CD4-positive, alpha-beta memory T cell (primary cell): Measurements from ENCODE around the gene JCAD. TPM values are rescaled to one million over a fixed set of nuclear protein-coding genes. Genes with fewer than 3 reads are reported as not detected.

Experiments
- CTCF ChIA-PET: fragments of 350-600 bp; sonication (Branson Sonifier 250); formaldehyde crosslinking; loops from one replicate; lab custom pipeline; 2021; ENCODE audit warnings: inconsistent platforms; ENCODE audit not compliant: partially characterized antibody; lab: Charles Lee
- POLR2A ChIA-PET: fragments of 350-600 bp; sonication (Branson Sonifier 250); formaldehyde crosslinking; loops from one replicate; lab custom pipeline; 2021; ENCODE audit not compliant: partially characterized antibody; lab: Charles Lee
- DNase-seq, 5 donors: peaks; one replicate each; pipeline versions ENCODE4 v3.0.0 to v3.0.0-alpha.2; 2020 to 2022; ENCODE audit warnings: mixed read lengths in 1 of 5
- H3K27ac ChIP-seq: one replicate; pipeline ENCODE4 v1.7.0; 2013; ENCODE audit warnings: low read depth, low read length
- H3K27me3 ChIP-seq: 2 replicates; pipeline ENCODE4 v1.7.0; 2013; ENCODE audit warnings: mild to moderate bottlenecking, low read length, moderate library complexity; ENCODE audit not compliant: insufficient read depth
- H3K36me3 ChIP-seq: 2 replicates; pipeline ENCODE4 v1.7.0; 2013; ENCODE audit warnings: mild to moderate bottlenecking, low read length, moderate library complexity; ENCODE audit not compliant: insufficient read depth
- H3K4me1 ChIP-seq: 2 replicates; pipeline ENCODE4 v1.7.0; 2013; ENCODE audit warnings: mild to moderate bottlenecking, low read length, moderate library complexity; ENCODE audit not compliant: insufficient read depth
- H3K4me3 ChIP-seq, 2 donors: one replicate each; pipeline ENCODE4 v1.7.0; 2013; ENCODE audit warnings: low read length in 2 of 2, mild to moderate bottlenecking in 1 of 2
- H3K9me3 ChIP-seq, 2 donors: one replicate each; pipeline ENCODE4 v1.7.0; 2013; ENCODE audit warnings: low read length in 2 of 2, control low read depth in 1 of 2; ENCODE audit not compliant: control insufficient read depth in 1 of 2
- H3K27ac Mint-ChIP-seq, 7 donors: one replicate each; pipeline ENCODE4 v1.8.0; 2020 to 2021; ENCODE audit warnings: mixed read lengths in 7 of 7, mild to moderate bottlenecking in 6 of 7, inconsistent platforms in 3 of 7, moderate library complexity in 3 of 7
- H3K27me3 Mint-ChIP-seq, 2 donors: one replicate each; pipeline ENCODE4 v1.8.0; 2020 to 2021; ENCODE audit warnings: mixed read lengths in 2 of 2
- H3K36me3 Mint-ChIP-seq, 2 donors: one replicate each; pipeline ENCODE4 v1.8.0; 2020 to 2021; ENCODE audit warnings: mixed read lengths in 2 of 2, inconsistent platforms in 1 of 2, mild to moderate bottlenecking in 1 of 2
- H3K4me1 Mint-ChIP-seq, 4 donors: one replicate each; pipeline ENCODE4 v1.8.0; 2020 to 2021; ENCODE audit warnings: mixed read lengths in 4 of 4, mild to moderate bottlenecking in 1 of 4
- H3K4me3 Mint-ChIP-seq, 8 donors: one replicate each; pipeline ENCODE4 v1.8.0; 2020 to 2021; ENCODE audit warnings: mixed read lengths in 8 of 8, mild to moderate bottlenecking in 7 of 8, moderate library complexity in 6 of 8, inconsistent platforms in 3 of 8
- H3K9me3 Mint-ChIP-seq, 8 donors: one replicate each; pipeline ENCODE4 v1.8.0; 2020 to 2021; ENCODE audit warnings: mixed read lengths in 8 of 8, mild to moderate bottlenecking in 5 of 8, inconsistent platforms in 3 of 8, moderate library complexity in 1 of 8
- intact Hi-C: fragments of 100-400 bp; cut with micrococcal nuclease; formaldehyde crosslinking; loops from one replicate; pipeline ENCODE4 v1.15.1; 2023
- polyA plus RNA-seq, 2 donors: library from polyadenylated mRNA; unstranded; fragments of 300-500 nt; fragmentation: Illumina TruSeq; gene quantifications; one replicate each; pipeline ENCODE4 v1.2.3, GENCODE V29; 2021
- total RNA-seq, 2 experiments: library from RNA; stranded (reverse); gene quantifications; one replicate each; pipeline ENCODE4 v1.2.3, GENCODE V29; 2021

JCAD gene
- total and polyA plus RNA-seq, 4 experiments from 2014 or later = not detected

- ChIA-PET CTCF (interaction anchor here (1.2 kb wide), 1 partner anchor 11 kb away, joined by 3 read pairs; no protein-coding TSS in a partner anchor), POLR2A (no interaction called here)
- Mint-ChIP-seq H3K4me1 (peaks cover 0 to 2% (median under 1%) of the 10 kb centered on the region in 4 donors), H3K9me3 (peaks cover 0 to 2% (median 0%) of the 10 kb centered on the region in 8 donors), H3K36me3 (no peaks in the 10 kb centered on the region), H3K27ac (no peak overlapping the region), H3K27me3 (peaks cover 50 to 55% of the 10 kb centered on the region in 2 donors), H3K4me3 (no peak overlapping the region)
- DNase-seq = no peak
- H3K4me1 ChIP-seq = no peaks in the 10 kb centered on the region
- intact Hi-C loops = no loop called here
- no peaks in the 10 kb centered on the region for H3K36me3 ChIP-seq
- no peak overlapping the region for H3K4me3 ChIP-seq
- H3K9me3 ChIP-seq = no peaks in the 10 kb centered on the region
- peaks cover 15% of the 10 kb centered on the region for H3K27me3 ChIP-seq
- H3K27ac ChIP-seq = no peak overlapping the region
Measured at GRCh38 chr10:30038781-30039536, 20.4 kb downstream of the JCAD start.

- Histone ChIP-seq H3K36me3 (no peaks in the 10 kb centered on the region), H3K9me3 (no peaks in the 10 kb centered on the region), H3K4me1 (no peaks in the 10 kb centered on the region), H3K27ac (no peak overlapping the region), H3K27me3 (peaks cover 17% of the 10 kb centered on the region), H3K4me3 (no peak overlapping the region)
- H3K9me3 Mint-ChIP-seq = peaks cover 0 to 2% (median 0%) of the 10 kb centered on the region in 8 donors
- ChIA-PET POLR2A (no interaction called here), CTCF (interaction anchor here (1.2 kb wide), 1 partner anchor 9 kb away, joined by 3 read pairs; no protein-coding TSS in a partner anchor)
- intact Hi-C loops = no loop called here
- no peak overlapping the region for H3K4me3 Mint-ChIP-seq
- H3K27me3 Mint-ChIP-seq = peaks cover 58 to 59% of the 10 kb centered on the region in 2 donors
- DNase-seq = no peak
- peaks cover 0 to 2% (median under 1%) of the 10 kb centered on the region in 4 donors for H3K4me1 Mint-ChIP-seq
- no peaks in the 10 kb centered on the region for H3K36me3 Mint-ChIP-seq
- no peak overlapping the region for H3K27ac Mint-ChIP-seq
Measured at GRCh38 chr10:30037620-30038336, 21.6 kb downstream of the JCAD start.

GRCh38 chr10:30036811-30037210, 22.6 kb downstream of the JCAD start:
- POLR2A ChIA-PET = no interaction called here
- H3K27me3 Mint-ChIP-seq = peaks cover 58 to 62% of the 10 kb centered on the region in 2 donors
- H3K36me3 ChIP-seq = no peaks in the 10 kb centered on the region

GRCh38 chr10:30036341-30036740, 23.0 kb downstream of the JCAD start:
- Mint-ChIP-seq H3K4me3 (no peak overlapping the region), H3K36me3 (no peaks in the 10 kb centered on the region), H3K9me3 (no peaks in the 10 kb centered on the region), H3K27me3 (peaks cover 58 to 59% of the 10 kb centered on the region in 2 donors), H3K4me1 (peaks cover 0 to 2% (median under 1%) of the 10 kb centered on the region in 4 donors), H3K27ac (no peak overlapping the region)
- ChIA-PET POLR2A (no interaction called here), CTCF (no interaction called here)
- H3K27me3 ChIP-seq = peaks cover 23% of the 10 kb centered on the region
- no peaks in the 10 kb centered on the region for H3K4me1 ChIP-seq
- no peaks in the 10 kb centered on the region for H3K36me3 ChIP-seq
- DNase-seq = no peak
- H3K4me3 ChIP-seq = no peak overlapping the region
- intact Hi-C loops = no loop called here
- H3K9me3 ChIP-seq = no peaks in the 10 kb centered on the region
- no peak overlapping the region for H3K27ac ChIP-seq

More at GRCh38 chr10:30036811-30037210, 22.6 kb downstream of the JCAD start:
- Mint-ChIP-seq H3K36me3 (no peaks in the 10 kb centered on the region), H3K27ac (no peak overlapping the region), H3K4me1 (peaks cover 0 to 2% (median under 1%) of the 10 kb centered on the region in 4 donors), H3K9me3 (no peaks in the 10 kb centered on the region), H3K4me3 (no peak overlapping the region)
- Histone ChIP-seq H3K27me3 (peaks cover 23% of the 10 kb centered on the region), H3K4me3 (no peak overlapping the region), H3K27ac (no peak overlapping the region), H3K4me1 (no peaks in the 10 kb centered on the region), H3K9me3 (no peaks in the 10 kb centered on the region)
- no peak for DNase-seq
- CTCF ChIA-PET = no interaction called here
- intact Hi-C loops = no loop called here

GRCh38 chr10:30034433-30035137, 24.8 kb downstream of the JCAD start:
- no peak for DNase-seq
- Histone ChIP-seq H3K27ac (no peak overlapping the region), H3K4me1 (no peaks in the 10 kb centered on the region), H3K36me3 (no peaks in the 10 kb centered on the region), H3K4me3 (no peak overlapping the region), H3K9me3 (no peaks in the 10 kb centered on the region), H3K27me3 (peaks cover 28% of the 10 kb centered on the region)
- CTCF ChIA-PET = no interaction called here
- Mint-ChIP-seq H3K27me3 (peaks cover 56 to 62% of the 10 kb centered on the region in 2 donors), H3K27ac (no peak overlapping the region), H3K4me1 (peaks cover 3 to 6% (median 3%) of the 10 kb centered on the region in 4 donors), H3K36me3 (no peaks in the 10 kb centered on the region), H3K9me3 (no peaks in the 10 kb centered on the region), H3K4me3 (peak overlapping the region in 1 of 8 donors; percentile 31)
- POLR2A ChIA-PET = no interaction called here
- intact Hi-C loops = no loop called here

GRCh38 chr10:30032125-30032524, 27.3 kb downstream of the JCAD start:
- no peak overlapping the region for H3K27ac Mint-ChIP-seq
- Histone ChIP-seq H3K27me3 (peaks cover 27% of the 10 kb centered on the region), H3K4me3 (no peak overlapping the region), H3K4me1 (peaks cover 19% of the 10 kb centered on the region), H3K36me3 (no peaks in the 10 kb centered on the region), H3K27ac (no peak overlapping the region), H3K9me3 (no peaks in the 10 kb centered on the region)
- no peak overlapping the region for H3K4me3 Mint-ChIP-seq
- intact Hi-C loops = no loop called here
- no peak for DNase-seq
- CTCF ChIA-PET = interaction anchor here (0.6 kb wide), 1 partner anchor 12 kb away, joined by 3 read pairs; no protein-coding TSS in a partner anchor
- H3K9me3 Mint-ChIP-seq = peaks cover 0 to 2% (median 0%) of the 10 kb centered on the region in 8 donors
- POLR2A ChIA-PET = no interaction called here
- peaks cover 0 to 3% of the 10 kb centered on the region in 2 donors for H3K36me3 Mint-ChIP-seq
- peaks cover 16 to 31% (median 24%) of the 10 kb centered on the region in 4 donors for H3K4me1 Mint-ChIP-seq
- peaks cover 50 to 53% of the 10 kb centered on the region in 2 donors for H3K27me3 Mint-ChIP-seq
